NCI-H2029 (cell line): ENCODE results near the gene RASSF7.

ENCODE experiments used
- DNase-seq: peaks from one replicate; lab custom pipeline; 2025; lab: John Stamatoyannopoulos, UW

The RASSF7 gene

DNA sequence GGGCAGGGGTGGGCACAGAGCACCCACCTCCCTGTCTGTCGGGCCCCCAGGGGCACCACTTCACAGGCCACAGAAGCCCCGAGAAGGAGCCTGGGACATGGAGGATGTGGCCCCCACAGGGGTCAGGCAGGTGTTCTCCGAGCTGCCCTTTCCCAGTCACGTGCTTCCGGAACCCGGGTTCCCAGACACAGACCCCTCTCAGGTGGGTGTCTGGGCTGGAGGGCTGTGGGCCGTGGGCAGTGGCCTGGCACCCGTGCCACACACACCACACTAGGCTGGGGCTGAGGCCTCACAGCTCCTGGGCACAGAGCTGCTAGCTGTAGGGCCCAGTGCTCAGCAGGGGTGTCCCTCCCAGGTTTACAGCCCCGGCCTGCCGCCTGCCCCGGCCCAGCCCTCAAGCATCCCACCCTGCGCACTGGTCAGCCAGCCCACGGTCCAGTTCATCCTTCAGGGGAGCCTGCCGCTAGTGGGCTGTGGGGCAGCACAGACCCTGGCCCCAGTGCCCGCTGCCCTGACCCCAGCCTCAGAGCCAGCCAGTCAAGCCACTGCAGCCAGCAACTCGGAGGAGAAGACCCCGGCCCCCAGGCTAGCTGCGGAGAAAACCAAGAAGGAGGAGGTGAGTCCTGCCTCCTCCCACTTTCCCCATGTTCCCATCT, 49.5 kb downstream of the RASSF7 start:
- no peak for DNase-seq

DNA sequence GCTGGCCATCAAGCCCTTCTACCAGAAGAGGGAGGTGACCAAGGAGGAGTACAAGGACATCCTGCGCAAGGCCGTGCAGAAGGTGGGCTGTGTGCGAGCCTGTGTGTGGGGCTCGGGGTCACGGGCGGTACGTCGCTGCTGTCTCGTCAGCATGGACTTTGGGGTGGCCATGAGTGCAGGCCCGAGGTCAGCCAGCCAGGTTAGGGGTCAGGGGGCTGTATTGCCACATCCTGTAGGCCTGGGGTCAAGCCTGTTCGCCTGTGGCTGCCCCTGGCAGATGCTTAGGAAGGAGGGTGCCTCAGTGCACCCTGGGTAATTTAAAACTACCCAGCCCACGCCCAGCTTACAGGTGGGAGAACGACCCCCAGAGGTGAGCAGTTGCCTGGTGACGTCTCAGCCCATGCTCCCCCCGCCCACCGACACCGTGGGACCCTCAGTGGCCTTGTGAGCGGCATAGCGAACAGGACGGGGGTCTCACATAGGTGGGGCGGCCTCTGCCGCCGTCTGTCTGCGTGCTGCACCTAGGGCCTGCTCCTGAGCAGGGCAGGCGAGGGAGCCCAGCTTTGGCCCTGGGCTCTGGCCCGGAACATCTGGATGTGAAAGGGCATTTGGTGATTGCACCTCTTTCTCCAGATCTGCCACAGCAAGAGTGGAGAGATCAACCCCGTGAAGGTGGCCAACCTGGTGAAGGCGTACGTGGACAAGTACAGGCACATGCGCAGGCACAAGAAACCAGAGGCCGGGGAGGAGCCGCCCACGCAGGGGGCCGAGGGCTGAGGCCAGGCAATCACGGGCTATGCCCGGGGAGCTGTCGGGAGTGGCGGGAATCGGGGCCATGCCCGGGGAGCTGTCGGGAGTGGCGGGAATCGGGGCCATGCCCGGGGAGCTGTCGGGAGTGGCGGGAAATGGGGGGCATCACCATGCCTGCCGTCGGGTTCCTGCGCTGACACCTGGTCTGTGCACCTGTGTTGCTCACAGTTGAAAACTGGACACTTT, 50.5 kb downstream of the RASSF7 start:
- no peak for DNase-seq

DNA sequence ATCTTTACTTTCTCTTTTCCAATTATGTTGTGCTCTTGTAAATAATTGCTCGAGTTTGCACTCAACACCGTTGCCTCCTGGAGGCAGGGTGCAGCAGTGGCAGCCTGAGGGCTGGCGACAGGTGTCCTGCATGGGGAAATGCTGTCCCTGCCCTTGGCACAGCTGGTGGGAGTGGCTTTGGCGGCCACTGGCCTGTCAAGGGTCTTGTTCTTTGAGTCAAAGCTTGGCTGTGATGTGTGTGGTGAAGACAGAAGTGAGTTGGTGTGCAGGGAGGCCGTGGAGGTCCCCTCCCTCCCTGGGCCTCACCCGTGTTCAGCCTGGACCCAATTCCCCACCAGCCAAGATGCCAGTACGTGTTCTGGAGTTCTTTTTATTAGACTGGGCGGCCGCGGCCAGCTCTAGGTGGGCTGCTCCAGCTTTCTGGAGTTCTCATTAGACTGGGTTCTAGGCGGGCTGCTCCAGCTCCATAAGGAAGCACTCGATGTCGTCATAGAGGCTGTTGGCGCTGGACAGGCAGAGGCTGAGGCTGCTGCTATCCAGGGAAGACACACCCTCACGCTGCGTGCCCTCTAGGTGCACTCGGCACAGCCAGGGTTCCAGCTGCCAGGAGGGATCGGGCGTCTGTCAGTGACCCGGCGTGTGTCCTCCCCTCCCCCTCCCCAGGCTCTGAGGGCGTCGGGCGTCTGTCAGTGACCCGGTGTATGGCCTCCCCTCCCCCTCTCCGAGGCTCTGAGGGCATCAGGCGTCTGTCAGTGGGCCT, 51.6 kb downstream of the RASSF7 start:
- peak; percentile 67 for DNase-seq

DNA sequence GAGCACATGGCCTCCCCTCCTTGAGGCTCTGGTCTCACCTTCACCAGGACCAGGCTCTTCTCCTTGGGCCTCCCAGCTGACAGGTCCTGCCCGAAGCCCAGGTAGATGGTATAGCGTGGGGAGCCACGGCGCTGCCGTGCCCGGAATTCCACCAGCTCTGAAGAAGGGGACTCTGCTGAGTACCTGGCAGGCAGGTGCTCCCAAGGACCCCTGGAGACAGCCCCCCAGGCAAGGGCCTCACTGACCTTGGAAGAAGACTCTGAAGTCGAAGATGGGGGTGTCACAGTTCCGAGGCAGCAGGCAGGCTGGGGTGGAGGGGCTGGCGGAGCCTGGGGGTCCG, 52.2 kb downstream of the RASSF7 start:
- no peak for DNase-seq

DNA sequence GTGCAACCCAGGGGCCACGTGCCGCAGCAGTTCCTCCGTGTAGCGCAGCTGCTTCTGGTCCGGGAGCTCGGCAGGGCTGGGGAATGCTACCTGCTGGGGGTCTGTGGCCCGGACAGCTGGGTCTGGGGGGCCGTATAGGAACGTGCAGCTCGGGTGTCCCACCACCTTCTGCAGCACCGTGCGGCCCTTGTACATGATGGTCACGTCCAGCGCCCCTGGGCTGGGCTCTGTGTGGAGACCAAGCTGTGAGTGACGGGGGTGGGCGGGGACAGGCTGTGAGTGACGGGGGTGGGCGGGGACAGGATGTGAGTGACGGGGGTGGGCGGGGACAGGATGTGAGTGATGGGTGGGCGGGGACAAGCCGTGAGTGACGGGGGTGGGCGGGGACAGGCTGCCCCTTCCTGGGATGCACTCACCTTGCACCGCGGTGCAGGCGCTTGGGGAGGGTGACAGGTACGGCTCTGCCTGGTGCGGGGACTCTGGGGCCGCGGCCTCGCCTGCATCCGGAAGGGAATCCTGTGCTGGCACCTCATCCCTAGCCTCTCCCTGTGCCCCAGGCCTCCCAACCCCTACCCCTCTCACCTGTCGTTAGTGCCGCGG, 52.7 kb downstream of the RASSF7 start:
- peak; percentile 60 for DNase-seq
